Prostate gland (tissue), 2 donors: Measurements from ENCODE around the gene BCAS3. TPM values are rescaled to one million over a fixed set of nuclear protein-coding genes. Genes with fewer than 3 reads are reported as not detected.
A peak's percentile ranks its signal among the peaks of the same experiment; 100 is the strongest.
"Not testable (repeated sequence)": the region's sequence is repeated elsewhere in the genome, so short reads cannot be mapped to it uniquely, and the experiment has no call there.

Experiments
- DNase-seq: peaks from one replicate; pipeline ENCODE4 v3.0.0-alpha.2; 2019; ENCODE audit warnings: low spot score
- H3K27ac ChIP-seq, 2 donors: fragments of 200-600 bp; sonication (generic); 2 replicates each; pipeline ENCODE4 v1.5.1; 2017 to 2019
- H3K27me3 ChIP-seq: fragments of 200-600 bp; sonication (generic); replicated peaks from 2 replicates; pipeline ENCODE4 v1.5.1; 2019; ENCODE audit not compliant: insufficient read depth
- H3K36me3 ChIP-seq, 2 donors: fragments of 200-600 bp; sonication (generic); 1 replicate in 1 of 2; 2 replicates in 1 of 2; pipeline versions ENCODE4 v1.5.1 to v1.8.1; 2017 to 2019
- H3K4me1 ChIP-seq: fragments of 200-600 bp; sonication (generic); replicated peaks from 2 replicates; pipeline ENCODE4 v1.5.1; 2019
- H3K4me3 ChIP-seq, 2 donors: fragments of 200-600 bp; sonication (generic); 2 replicates each; pipeline ENCODE4 v1.5.1; 2017 to 2019
- H3K9me3 ChIP-seq: fragments of 200-600 bp; sonication (generic); 2 replicates; pipeline ENCODE4 v1.5.1; 2017
- POLR2A ChIP-seq: fragments of 450-650 bp; IDR thresholded peaks from one replicate; pipeline ENCODE4 v1.6.1; 2016; ENCODE audit warnings: antibody characterized with exemption, mild to moderate bottlenecking
- POLR2AphosphoS5 ChIP-seq: sonication (generic); formaldehyde crosslinking; IDR thresholded peaks from one replicate; pipeline ENCODE4 v1.6.1; 2017; ENCODE audit warnings: antibody characterized with exemption
- WGBS: methylation state at CpG from one replicate; pipeline ENCODE4 v1.1.5; 2018; 5-methylcytosine and 5-hydroxymethylcytosine counted together
- intact Hi-C: fragments of 100-400 bp; cut with DNase I; formaldehyde crosslinking; loops from one replicate; pipeline ENCODE4 v1.14.2; 2022
- total RNA-seq, 2 donors: library from RNA; depleted of rRNA; stranded (reverse); fragments of >200 nt; gene quantifications; one replicate each; pipeline ENCODE4 v1.1.0, GENCODE V29; 2016
- TF ChIP-seq, protein P1 (sequence below), 4 experiments: fragments of 200-600 bp in 2 of 4; fragments of 450-650 bp in 2 of 4; sonication (generic) in 2 of 4; IDR thresholded peaks; 1 replicate in 3 of 4; 2 replicates in 1 of 4; pipeline ENCODE4 v1.5.1; 2016 to 2019; ENCODE audit warnings: antibody characterized with exemption in 4 of 4, mild to moderate bottlenecking in 2 of 4, moderate library complexity in 2 of 4

BCAS3 gene
- total RNA-seq, 2 donors from 2014 or later, result 57.8 to 93.9 TPM

GRCh38 chr17:60671482-60671881, 6.2 kb upstream of the BCAS3 start:
- Histone ChIP-seq H3K4me3 (no peak overlapping the region), H3K27me3 (no peaks in the 10 kb centered on the region), H3K9me3 (no peaks in the 10 kb centered on the region), H3K36me3 (no peaks in the 10 kb centered on the region), H3K27ac (no peak overlapping the region), H3K4me1 (no peaks in the 10 kb centered on the region)
- 16% methylated on average over 2 of the region's 2 CpGs for WGBS
- TF ChIP-seq POLR2A, result no peak
- no peak for TF ChIP-seq POLR2AphosphoS5
- TF ChIP-seq, protein P1, sequence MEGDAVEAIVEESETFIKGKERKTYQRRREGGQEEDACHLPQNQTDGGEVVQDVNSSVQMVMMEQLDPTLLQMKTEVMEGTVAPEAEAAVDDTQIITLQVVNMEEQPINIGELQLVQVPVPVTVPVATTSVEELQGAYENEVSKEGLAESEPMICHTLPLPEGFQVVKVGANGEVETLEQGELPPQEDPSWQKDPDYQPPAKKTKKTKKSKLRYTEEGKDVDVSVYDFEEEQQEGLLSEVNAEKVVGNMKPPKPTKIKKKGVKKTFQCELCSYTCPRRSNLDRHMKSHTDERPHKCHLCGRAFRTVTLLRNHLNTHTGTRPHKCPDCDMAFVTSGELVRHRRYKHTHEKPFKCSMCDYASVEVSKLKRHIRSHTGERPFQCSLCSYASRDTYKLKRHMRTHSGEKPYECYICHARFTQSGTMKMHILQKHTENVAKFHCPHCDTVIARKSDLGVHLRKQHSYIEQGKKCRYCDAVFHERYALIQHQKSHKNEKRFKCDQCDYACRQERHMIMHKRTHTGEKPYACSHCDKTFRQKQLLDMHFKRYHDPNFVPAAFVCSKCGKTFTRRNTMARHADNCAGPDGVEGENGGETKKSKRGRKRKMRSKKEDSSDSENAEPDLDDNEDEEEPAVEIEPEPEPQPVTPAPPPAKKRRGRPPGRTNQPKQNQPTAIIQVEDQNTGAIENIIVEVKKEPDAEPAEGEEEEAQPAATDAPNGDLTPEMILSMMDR (IDR thresholded peaks at IDR 0.05), result no peak
- intact Hi-C loops, result no loop called here
- DNase-seq, result no peak

GRCh38 chr17:60674637-60675036, 3.0 kb upstream of the BCAS3 start:
- 85% methylated on average over 7 of the region's 7 CpGs for WGBS
- H3K27me3 ChIP-seq, intact Hi-C loops, H3K9me3 ChIP-seq, H3K27ac ChIP-seq, H3K4me1 ChIP-seq, DNase-seq, H3K4me3 ChIP-seq, H3K36me3 ChIP-seq: not testable (repeated sequence)

- intact Hi-C loops, result no loop called here
- no peak for DNase-seq
- 94% methylated on average over 6 of the region's 6 CpGs for WGBS
- H3K9me3 ChIP-seq, result no peaks in the 10 kb centered on the region
- H3K27me3 ChIP-seq, result no peaks in the 10 kb centered on the region
- H3K4me3 ChIP-seq, result no peak overlapping the region
- H3K27ac ChIP-seq, result no peak overlapping the region
- TF ChIP-seq, protein P1 (IDR thresholded peaks at IDR 0.05), result no peak
- H3K36me3 ChIP-seq, result no peaks in the 10 kb centered on the region
- no peaks in the 10 kb centered on the region for H3K4me1 ChIP-seq
These were observed 1.7 kb upstream of the BCAS3 start for GRCh38 chr17:60675997-60676396.

GRCh38 chr17:60676758-60677307, 818 bp upstream of the BCAS3 start:
- Histone ChIP-seq H3K4me1 (no peaks in the 10 kb centered on the region), H3K36me3 (no peaks in the 10 kb centered on the region), H3K9me3 (no peaks in the 10 kb centered on the region), H3K27me3 (no peaks in the 10 kb centered on the region), H3K27ac (peak overlapping the region; percentile 75 to 90), H3K4me3 (peak overlapping the region; percentile 64 to 93)
- no peak for DNase-seq
- intact Hi-C loops, result no loop called here
- no peak for TF ChIP-seq POLR2A
- TF ChIP-seq POLR2AphosphoS5, result no peak
- TF ChIP-seq, protein P1 (IDR thresholded peaks at IDR 0.05), result no peak
- WGBS, result 30% methylated on average over 17 of the region's 17 CpGs

DNA sequence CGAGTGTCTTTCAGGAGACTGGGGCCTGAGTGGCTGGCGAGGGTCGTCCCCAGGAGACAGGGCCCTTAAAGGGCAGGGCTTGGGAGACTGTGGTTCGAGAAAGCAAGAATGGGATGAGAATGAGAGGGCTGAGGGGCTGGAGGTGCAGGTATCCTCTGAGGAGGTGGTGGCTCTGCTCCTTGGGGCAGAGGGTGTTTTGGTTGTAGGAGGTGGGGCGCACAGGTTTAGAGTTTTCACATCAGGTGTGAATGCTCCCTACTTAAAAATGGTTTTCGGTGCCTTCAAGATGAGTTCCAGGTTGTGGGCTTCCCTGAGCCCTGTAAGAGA, 430 bp downstream of the BCAS3 start:
- no peak for DNase-seq
- intact Hi-C loops, result no loop called here
- Histone ChIP-seq H3K27ac (peak overlapping the region; percentile 75 to 90), H3K9me3 (no peaks in the 10 kb centered on the region), H3K4me3 (peak overlapping the region; percentile 64 to 93), H3K4me1 (no peaks in the 10 kb centered on the region), H3K36me3 (no peaks in the 10 kb centered on the region), H3K27me3 (no peaks in the 10 kb centered on the region)
- 6% methylated on average over 6 of the region's 6 CpGs for WGBS
- no peak for TF ChIP-seq POLR2A
- TF ChIP-seq POLR2AphosphoS5, result no peak
- TF ChIP-seq, protein P1 (IDR thresholded peaks at IDR 0.05), result no peak
